ENCODE data around the gene SH3PXD2B.

The SH3PXD2B gene

DNA sequence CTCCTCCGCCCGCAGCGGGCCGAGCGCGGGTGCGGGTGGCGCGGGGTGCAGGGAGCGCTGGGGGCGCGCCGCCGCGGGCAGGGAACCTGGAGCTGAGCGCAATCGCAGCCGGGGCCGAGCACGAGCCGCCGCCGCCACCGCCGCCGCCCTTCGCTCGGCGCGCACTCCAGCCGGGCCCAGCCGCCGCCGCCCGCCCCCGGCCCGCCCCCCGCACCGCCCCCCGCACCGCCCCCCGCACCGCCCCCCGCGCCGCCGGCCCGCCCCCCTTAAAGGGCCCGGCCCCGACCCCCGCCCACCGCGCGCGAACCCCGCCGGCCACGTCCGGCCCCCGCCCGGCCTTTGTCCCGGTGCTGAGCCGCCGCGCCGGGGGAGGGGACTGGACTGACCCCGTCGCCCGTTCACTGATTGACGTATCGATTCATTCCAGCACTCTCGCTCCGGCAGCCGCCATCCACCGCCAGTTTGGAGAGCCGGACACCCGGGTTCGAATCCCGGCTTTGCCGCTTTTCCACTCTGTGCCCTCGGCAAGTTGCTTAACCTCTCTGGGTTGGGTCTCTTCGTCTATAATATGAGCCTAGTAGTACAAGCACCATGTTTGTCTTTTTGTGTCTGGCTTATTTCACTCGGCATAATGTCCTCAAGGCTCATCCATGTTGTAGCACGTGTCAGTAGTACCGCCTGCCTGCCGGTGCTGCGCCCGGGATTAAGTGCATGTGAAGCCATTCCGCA, at the start of gene SH3PXD2B:
Gene SH3PXD2B (minus strand): TSS at position 168 of the 729 bp plus-strand sequence. CDS start 173 bp downstream, outside the sequence.
- peak; percentile 8 to 16 for DNase-seq (ENCODE audit: low read depth in 2 of 2)

- DNase-seq (ENCODE audit: low read depth in 2 of 2), result no peak
Measured at GRCh38 chr5:172502969-172503368, 48.6 kb upstream of the SH3PXD2B start.

DNA sequence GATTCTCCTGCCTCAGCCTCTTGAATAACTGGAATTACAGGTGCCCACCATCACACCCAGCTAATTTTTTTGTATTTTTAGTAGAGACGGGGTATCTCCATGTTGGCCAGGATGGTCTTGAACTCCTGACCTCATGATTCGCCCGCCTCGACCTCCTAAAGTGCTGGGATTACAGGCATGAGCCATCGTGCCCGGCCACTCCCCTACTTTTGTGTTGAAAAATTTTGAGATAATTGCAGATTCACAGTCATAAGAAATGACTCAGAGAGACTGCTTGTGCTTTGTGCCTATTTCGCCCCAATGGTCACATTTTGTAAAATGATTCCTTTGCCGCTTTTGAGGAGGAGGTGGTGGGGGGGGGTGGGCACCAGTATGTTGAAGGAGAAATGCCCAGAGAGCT, 48.1 kb upstream of the SH3PXD2B start:
- DNase-seq (ENCODE audit: low read depth in 2 of 2), result no peak

- DNase-seq (ENCODE audit: low read depth in 2 of 2), result no peak
Measured at GRCh38 chr5:172501708-172502320, 47.5 kb upstream of the SH3PXD2B start.

- no peak for DNase-seq (ENCODE audit: low read depth in 2 of 2)
Measured at GRCh38 chr5:172499287-172499686, 45.0 kb upstream of the SH3PXD2B start.

DNA sequence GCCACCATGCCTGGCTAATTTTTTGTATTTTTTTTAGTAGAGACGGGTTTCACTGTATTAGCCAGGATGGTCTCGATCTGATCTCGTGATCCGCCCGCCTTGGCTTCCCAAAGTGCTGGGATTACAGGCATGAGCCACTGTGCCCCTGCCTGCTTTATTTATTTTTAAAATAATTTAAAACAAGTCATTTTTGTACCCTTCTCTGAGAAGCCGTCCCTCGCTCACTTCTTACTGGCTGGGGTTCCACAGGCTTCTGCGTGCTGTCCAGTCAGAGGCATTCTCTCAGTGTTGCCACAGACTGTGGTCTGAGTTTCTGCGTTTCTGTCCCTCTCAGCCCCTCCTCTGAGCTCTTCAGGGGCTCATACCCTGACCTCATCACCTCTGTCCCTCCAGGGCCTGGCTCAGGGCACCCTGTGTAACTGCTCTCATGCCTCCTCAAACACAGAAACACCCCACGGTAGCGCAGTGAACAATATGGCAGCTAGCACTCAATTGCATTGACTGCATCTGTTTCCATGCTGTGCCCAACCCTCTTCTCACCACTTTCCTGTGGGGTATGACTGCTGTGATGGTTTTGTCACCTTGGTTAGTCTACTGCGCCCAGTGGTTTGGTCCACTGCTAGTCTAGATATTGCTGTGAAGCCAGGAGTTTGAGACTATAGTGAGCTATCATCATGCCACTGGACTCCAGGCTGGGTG, 44.3 kb upstream of the SH3PXD2B start:
- no peak for DNase-seq (ENCODE audit: low read depth in 2 of 2)

GRCh38 chr5:172497591-172498255, 43.4 kb upstream of the SH3PXD2B start:
- DNase-seq (ENCODE audit: low read depth in 2 of 2), result no peak

DNA sequence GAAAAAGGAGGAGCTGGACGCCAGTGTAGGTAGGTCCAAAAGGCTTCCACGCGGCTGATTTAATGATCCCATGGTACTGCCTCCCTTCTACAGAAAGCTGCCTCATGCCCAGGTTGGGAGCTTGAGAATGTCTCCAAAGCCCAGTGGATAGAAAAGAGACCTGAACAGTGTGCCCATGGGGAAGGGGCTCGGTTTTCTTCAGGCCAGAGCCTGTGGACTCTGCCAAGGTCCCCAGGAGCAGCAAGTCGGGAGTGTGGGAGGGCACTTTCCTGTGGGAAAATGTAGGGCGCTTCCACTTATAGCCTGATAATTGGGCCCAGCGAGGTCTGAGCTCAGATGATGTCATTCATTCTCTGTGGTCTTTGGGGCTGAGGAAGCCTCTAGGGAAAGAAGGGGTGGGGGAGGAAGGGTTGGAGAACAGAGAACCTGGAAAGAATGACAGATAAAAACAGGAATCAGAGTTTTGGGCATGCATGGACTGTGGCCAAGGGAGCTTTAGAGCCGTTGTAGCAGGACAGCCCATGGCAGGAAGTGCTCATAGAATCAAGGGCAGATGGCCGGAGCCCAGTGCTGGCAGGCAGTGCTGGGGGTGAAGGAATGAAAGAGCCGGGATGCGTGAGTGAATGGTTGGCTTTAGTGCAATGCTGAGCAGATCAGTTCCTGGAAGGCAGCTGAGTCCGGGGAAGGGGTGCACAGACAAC, 42.5 kb upstream of the SH3PXD2B start:
- no peak for DNase-seq (ENCODE audit: low read depth in 2 of 2)

GRCh38 chr5:172494630-172495505, 40.5 kb upstream of the SH3PXD2B start:
- no peak for DNase-seq (ENCODE audit: low read depth in 2 of 2)

DNA sequence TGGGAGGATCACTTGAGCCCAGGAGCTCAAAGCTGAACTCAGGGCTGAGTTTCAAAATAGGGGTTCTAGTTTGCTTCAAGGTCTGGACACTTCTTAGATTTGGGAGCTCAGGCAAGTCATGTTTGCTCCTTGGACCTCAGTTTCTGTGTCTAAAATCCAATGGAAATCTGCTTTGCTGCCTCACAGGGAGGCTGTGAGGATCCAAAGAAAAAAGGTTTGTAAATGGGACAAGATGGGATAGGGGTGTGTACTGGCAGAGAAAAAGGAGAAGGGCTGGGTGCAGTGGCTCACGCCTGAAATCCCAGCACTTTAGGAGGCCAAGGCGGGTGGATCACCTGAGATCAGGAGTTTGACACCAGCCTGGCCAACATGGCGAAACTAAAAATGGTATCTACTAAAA, 39.6 kb upstream of the SH3PXD2B start:
- DNase-seq (ENCODE audit: low read depth in 2 of 2), result no peak

- no peak for DNase-seq (ENCODE audit: low read depth in 2 of 2)
Measured at GRCh38 chr5:172493461-172493860, 39.1 kb upstream of the SH3PXD2B start.

DNA sequence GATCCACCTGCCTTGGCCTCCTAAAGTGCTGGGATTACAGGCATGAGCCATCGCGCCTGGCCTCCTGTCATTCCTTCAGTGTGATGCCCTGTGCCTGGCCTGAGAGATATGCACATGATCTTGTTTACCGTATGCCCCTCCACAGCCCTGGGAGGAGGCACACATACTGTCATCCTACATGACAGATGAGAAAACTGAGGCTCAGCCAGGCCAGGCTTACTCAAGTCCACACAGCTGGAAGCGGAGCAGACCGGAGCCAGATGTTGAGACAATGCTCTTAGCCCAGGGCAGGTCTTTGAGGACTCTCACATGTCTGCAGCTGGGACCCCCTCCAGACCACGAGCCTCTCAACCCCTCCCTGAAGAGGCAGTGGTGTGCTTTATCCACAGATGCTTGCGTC, 38.7 kb upstream of the SH3PXD2B start:
- no peak for DNase-seq (ENCODE audit: low read depth in 2 of 2)

DNA sequence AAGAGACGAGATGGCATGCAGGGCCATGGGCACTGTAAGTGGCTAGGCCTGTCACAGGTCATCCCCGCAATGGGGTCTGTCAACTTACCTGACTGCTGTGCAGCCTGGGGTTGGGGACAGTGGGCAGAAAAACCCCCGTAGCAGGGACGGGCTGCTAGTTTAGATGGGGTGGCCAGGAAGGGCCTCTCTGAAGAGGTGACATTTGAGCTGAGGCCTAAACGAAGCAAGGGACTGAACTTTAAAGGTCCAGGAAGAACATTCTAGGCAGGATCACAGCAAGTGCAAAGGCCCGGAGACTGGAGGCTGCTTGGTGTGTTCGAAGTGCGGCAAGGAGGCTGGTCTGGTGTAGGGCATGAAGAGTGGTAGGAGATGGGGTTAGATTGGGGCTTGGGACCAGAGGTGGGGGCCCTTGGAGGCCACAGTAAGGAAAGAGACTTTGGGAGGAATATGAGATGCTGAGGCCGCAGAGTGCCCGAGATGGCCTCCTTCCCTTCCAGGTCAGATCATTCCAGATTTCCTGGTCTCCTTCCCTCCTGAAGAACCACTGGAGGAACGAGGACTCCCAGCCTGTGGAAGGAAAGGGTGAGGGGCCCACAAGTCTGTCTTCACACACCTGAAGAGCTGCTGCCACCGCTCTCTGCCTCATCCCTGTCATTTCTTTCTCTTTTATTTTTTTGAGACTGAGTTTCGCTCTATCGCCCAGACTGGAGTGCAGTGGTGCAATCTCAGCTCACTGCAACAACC, 37.9 kb upstream of the SH3PXD2B start:
- no peak for DNase-seq (ENCODE audit: low read depth in 2 of 2)

DNA sequence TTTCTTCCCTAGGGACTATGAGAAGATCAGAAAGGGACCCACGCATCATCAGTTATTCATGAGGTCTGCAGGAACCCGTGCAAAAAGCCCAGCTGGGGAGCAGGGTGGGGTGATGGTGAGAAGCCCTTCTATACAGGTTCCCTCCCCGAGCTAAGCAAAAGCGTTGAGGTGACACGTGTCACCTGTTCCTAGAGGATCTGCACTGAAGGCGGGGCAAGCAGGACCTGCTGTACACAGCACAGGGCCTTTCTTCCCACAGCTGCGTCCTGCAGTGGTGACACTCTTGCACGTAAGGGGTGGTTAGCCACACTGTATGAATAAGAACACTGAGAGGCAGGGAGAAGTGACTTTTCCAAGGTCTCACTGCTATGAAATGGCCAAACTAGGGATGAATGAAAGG, 37.2 kb upstream of the SH3PXD2B start:
- DNase-seq (ENCODE audit: low read depth in 2 of 2), result no peak

DNA sequence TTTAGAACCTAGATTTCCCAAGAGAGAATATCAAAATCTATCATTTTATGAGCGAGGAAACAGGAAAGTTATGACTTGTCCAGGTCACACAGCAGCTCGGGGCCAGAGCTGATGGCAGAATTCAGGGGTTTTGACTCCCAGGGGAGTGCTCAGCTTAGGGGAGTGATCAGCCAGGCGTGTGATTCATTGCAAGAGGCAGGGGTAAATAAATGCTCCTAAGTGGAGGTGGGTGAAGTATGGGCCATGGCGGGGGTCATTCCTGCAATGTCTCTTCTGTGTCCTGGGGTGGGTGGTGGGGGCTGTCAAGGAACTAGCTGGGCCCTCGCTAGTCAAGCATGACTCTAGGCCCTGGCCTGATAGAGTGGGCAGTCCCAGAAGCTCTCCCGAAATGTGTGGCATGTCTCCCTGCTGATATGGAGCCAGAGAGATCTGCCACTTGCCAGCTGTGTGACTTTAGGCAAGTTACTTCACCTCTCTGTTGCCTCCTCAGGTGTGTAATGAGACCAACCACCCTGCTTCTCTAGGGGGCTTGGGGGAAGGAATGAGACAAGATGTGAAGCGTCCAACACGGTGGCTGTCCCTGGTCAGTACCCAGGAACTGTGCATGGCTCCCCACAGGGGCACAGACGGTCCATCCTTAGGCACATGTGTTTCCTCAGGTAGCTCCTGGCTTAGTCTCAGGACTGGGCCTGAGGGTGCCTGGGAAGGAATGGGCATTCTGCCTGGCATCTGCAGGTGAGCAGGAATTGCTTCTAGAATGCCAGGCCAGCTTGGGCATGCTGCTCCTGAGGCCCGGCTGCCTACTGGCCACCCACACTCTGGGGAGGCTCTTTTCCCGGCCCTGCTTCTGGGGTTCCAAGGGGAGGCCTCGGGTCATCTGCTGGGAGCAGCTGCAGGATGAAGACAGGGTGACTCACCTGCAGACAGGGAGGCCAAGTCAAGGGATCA, 36.5 kb upstream of the SH3PXD2B start:
- DNase-seq (ENCODE audit: low read depth in 2 of 2), result no peak

DNA sequence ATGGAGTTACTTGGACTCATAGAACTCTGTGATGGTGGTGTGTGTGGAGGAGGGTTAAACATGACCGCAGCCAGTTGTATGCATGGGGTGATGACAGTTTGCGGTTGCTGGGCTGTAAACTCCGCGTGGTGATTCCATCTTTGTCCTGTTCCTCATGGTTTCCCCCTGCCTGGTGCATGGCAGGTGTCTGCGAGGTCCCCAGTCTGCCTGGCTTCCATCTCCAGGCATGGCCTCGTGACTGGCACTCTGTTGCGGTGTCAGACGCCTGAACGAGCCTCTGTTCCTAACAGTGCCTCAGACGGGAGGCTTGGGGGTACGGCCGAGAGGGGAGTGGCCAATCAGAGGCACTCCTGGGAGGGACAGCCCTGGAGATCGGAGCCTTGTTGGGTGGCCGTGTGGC, 33.9 kb upstream of the SH3PXD2B start:
- DNase-seq (ENCODE audit: low read depth in 2 of 2), result no peak

DNA sequence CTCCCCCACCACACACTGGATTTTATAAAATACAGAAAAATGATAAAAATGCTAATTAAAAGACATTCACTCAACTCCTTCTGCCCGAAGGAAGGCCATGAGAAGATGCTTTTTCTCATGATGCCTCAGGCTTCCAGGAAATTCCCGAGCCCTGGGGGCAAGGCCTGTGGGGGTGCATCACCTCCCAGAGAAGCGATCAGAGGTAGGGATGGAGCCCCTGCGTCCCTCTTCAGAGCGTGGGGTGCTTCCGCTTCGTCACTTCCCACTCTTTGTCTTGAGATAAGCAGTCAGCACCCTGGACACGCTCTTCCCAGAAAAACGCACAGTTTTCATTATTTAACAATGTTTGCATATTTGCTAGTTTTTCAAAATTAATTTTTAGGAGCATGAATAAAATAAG, 33.3 kb upstream of the SH3PXD2B start:
- no peak for DNase-seq (ENCODE audit: low read depth in 2 of 2)

DNA sequence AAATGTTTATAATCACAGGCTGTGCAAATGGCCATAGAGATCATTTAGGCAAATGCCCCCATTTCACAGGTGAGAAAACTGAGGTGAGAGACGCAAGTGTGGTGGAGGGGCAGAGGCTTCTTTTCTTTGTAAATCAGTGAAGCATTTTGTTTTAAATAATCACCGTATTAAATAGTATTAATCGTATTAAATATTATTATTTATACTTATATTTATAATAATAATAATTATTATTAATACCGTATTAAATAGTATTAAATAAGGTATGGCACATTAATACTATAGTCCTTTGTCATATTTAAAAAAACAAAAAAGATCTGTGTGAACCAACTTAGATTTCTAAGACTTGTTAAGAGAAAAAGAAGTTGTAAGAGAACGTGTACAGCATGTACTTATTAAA, 32.6 kb upstream of the SH3PXD2B start:
- no peak for DNase-seq (ENCODE audit: low read depth in 2 of 2)

- DNase-seq (ENCODE audit: low read depth in 2 of 2), result no peak
Measured at GRCh38 chr5:172486451-172486850, 32.1 kb upstream of the SH3PXD2B start.

All from stimulated activated CD8-positive, alpha-beta memory T cell treated with anti-CD3 and anti-CD28 coated beads, Interleukin-15, amount 100 ng/mL, for 48 hours (primary cell).